HEK293T (cell line): Measurements from ENCODE around the gene ASPG.

Source experiments
- CTCF ChIA-PET: fragments of 350-600 bp; formaldehyde crosslinking; extraction: SDS; loops from one replicate; lab custom pipeline; 2021; ENCODE audit warnings: antibody characterized with exemption, inconsistent platforms; lab: Yijun Ruan, JAX
- POLR2A ChIA-PET: fragments of 350-600 bp; formaldehyde crosslinking; extraction: SDS; loops from one replicate; lab custom pipeline; 2020; ENCODE audit warnings: antibody characterized with exemption, inconsistent platforms; lab: Yijun Ruan, JAX
- DNase-seq: peaks from one replicate; pipeline ENCODE4 v3.0.0; 2012; ENCODE audit warnings: mixed read lengths; ENCODE audit errors: extremely low spot score
- ARNT ChIP-seq: fragments of 450-650 bp; IDR thresholded peaks from 2 replicates; pipeline ENCODE4 v1.6.1; 2017; ENCODE audit warnings: mild to moderate bottlenecking
- BHLHE40 ChIP-seq: fragments of 450-650 bp; IDR thresholded peaks from 2 replicates; pipeline ENCODE4 v1.6.1; 2016; ENCODE audit warnings: mild to moderate bottlenecking, moderate library complexity, borderline replicate concordance
- CTBP1 ChIP-seq: fragments of 450-650 bp; IDR thresholded peaks from 2 replicates; pipeline ENCODE4 v1.6.1; 2016; ENCODE audit warnings: borderline replicate concordance
- ELF4 ChIP-seq: fragments of 450-650 bp; IDR thresholded peaks from 2 replicates; pipeline ENCODE4 v1.6.1; 2017; ENCODE audit warnings: antibody characterized with exemption
- FOXA1 ChIP-seq: fragments of 450-650 bp; IDR thresholded peaks from 2 replicates; pipeline ENCODE4 v1.6.1; 2016; ENCODE audit warnings: mild to moderate bottlenecking
- FOXK2 ChIP-seq: fragments of 450-650 bp; IDR thresholded peaks from 2 replicates; pipeline ENCODE4 v1.6.1; 2016; ENCODE audit warnings: mild to moderate bottlenecking
- FOXM1 ChIP-seq: fragments of 450-650 bp; IDR thresholded peaks from 2 replicates; pipeline ENCODE4 v1.6.1; 2017; ENCODE audit warnings: mild to moderate bottlenecking, borderline replicate concordance
- HDGF ChIP-seq: fragments of 450-650 bp; IDR thresholded peaks from 2 replicates; pipeline ENCODE4 v1.6.1; 2017; ENCODE audit warnings: antibody characterized with exemption, borderline replicate concordance
- L3MBTL2 ChIP-seq: fragments of 450-650 bp; conservative IDR thresholded peaks from 2 replicates; pipeline ENCODE4 v1.6.1; 2016; ENCODE audit warnings: mild to moderate bottlenecking
- LEF1 ChIP-seq: fragments of 450-650 bp; IDR thresholded peaks from 2 replicates; pipeline ENCODE4 v1.6.1; 2017; ENCODE audit warnings: mild to moderate bottlenecking, borderline replicate concordance
- NFRKB ChIP-seq: fragments of 450-650 bp; IDR thresholded peaks from 2 replicates; pipeline ENCODE4 v1.6.1; 2016; ENCODE audit warnings: mild to moderate bottlenecking, moderate library complexity
- PKNOX1 ChIP-seq: fragments of 450-650 bp; IDR thresholded peaks from 2 replicates; pipeline ENCODE4 v1.6.1; 2016
- SP1 ChIP-seq: fragments of 450-650 bp; IDR thresholded peaks from 2 replicates; pipeline ENCODE4 v1.6.1; 2017
- SUZ12 ChIP-seq: fragments of 450-650 bp; IDR thresholded peaks from 2 replicates; pipeline ENCODE4 v1.6.1; 2016; ENCODE audit warnings: mild to moderate bottlenecking
- TARDBP ChIP-seq: fragments of 450-650 bp; IDR thresholded peaks from 2 replicates; pipeline ENCODE4 v1.6.1; 2016
- ZNF384 ChIP-seq: fragments of 450-650 bp; IDR thresholded peaks from 2 replicates; pipeline ENCODE4 v1.6.1; 2016

ASPG gene

GRCh38 chr14:104062281-104062680, 23.2 kb upstream of the ASPG start:
- ChIA-PET CTCF (no interaction called here), POLR2A (no interaction called here)
- no peak for DNase-seq
- TF ChIP-seq FOXM1 (no peak), NFRKB (no peak), SP1 (no peak), ELF4 (no peak), FOXA1 (no peak), BHLHE40 (no peak), LEF1 (no peak), L3MBTL2 (no peak), HDGF (no peak), ARNT (no peak), ZNF384 (no peak), CTBP1 (no peak), PKNOX1 (no peak), FOXK2 (no peak), SUZ12 (no peak), TARDBP (no peak)

- ChIA-PET CTCF (no interaction called here), POLR2A (no interaction called here)
- TF ChIP-seq ARNT (no peak), SP1 (no peak), FOXM1 (no peak), ELF4 (no peak), PKNOX1 (no peak), CTBP1 (no peak), NFRKB (no peak), SUZ12 (no peak), BHLHE40 (no peak), TARDBP (no peak), LEF1 (no peak), L3MBTL2 (no peak), FOXK2 (no peak), HDGF (no peak), FOXA1 (no peak), ZNF384 (no peak)
- DNase-seq, result no peak
Measured at GRCh38 chr14:104064003-104064402, 21.5 kb upstream of the ASPG start.

- ChIA-PET CTCF (no interaction called here), POLR2A (no interaction called here)
- DNase-seq, result no peak
- no peak for TF ChIP-seq ZNF384
- no peak for TF ChIP-seq HDGF
- no peak for TF ChIP-seq PKNOX1
- TF ChIP-seq FOXK2, result no peak
- no peak for TF ChIP-seq NFRKB
- TF ChIP-seq FOXM1, result no peak
- TF ChIP-seq ARNT, result no peak
- TF ChIP-seq SP1, result no peak
- TF ChIP-seq FOXA1, result no peak
- TF ChIP-seq BHLHE40, result no peak
- TF ChIP-seq CTBP1, result no peak
- no peak for TF ChIP-seq L3MBTL2
- TF ChIP-seq TARDBP, result no peak
- TF ChIP-seq LEF1, result no peak
- TF ChIP-seq ELF4, result no peak
- TF ChIP-seq SUZ12, result no peak
Measured at GRCh38 chr14:104066279-104066678, 19.2 kb upstream of the ASPG start.

- POLR2A ChIA-PET, result no interaction called here
- TF ChIP-seq BHLHE40 (no peak), FOXM1 (no peak), LEF1 (no peak), FOXA1 (no peak), L3MBTL2 (no peak), CTBP1 (no peak), HDGF (no peak), NFRKB (no peak), ARNT (no peak), ZNF384 (no peak), SUZ12 (no peak), TARDBP (no peak), ELF4 (no peak), FOXK2 (no peak), PKNOX1 (no peak), SP1 (no peak)
- CTCF ChIA-PET, result no interaction called here
- DNase-seq, result no peak
Measured at GRCh38 chr14:104066719-104067295, 18.7 kb upstream of the ASPG start.

- ChIA-PET POLR2A (no interaction called here), CTCF (interaction anchor here (0.7 kb wide), 1 partner anchor 59 kb away, joined by 3 read pairs; no protein-coding TSS in a partner anchor)
- DNase-seq, result no peak
- no peak for TF ChIP-seq NFRKB
- no peak for TF ChIP-seq FOXM1
- no peak for TF ChIP-seq ELF4
- TF ChIP-seq BHLHE40, result no peak
- TF ChIP-seq L3MBTL2, result no peak
- no peak for TF ChIP-seq FOXK2
- TF ChIP-seq HDGF, result no peak
- no peak for TF ChIP-seq LEF1
- no peak for TF ChIP-seq TARDBP
- TF ChIP-seq FOXA1, result no peak
- no peak for TF ChIP-seq PKNOX1
- TF ChIP-seq CTBP1, result no peak
- no peak for TF ChIP-seq SP1
- TF ChIP-seq SUZ12, result no peak
- no peak for TF ChIP-seq ZNF384
- TF ChIP-seq ARNT, result no peak
Measured at GRCh38 chr14:104069541-104069940, 16.0 kb upstream of the ASPG start.
